H1 (cell line): ENCODE results near the gene CNN3. TPM values are rescaled to one million over a fixed set of nuclear protein-coding genes. Genes with fewer than 3 reads are reported as not detected.

Experiments used
- CHD7 ChIP-seq: fragments of 300-600 bp; sonication (generic); IDR thresholded peaks from 2 replicates; pipeline ENCODE4 v1.7.1; 2012; ENCODE audit warnings: low read length, moderate library complexity, mild to moderate bottlenecking, inconsistent platforms; ENCODE audit not compliant: insufficient replicate concordance
- polyA plus RNA-seq, 7 experiments: library from polyadenylated mRNA; depleted of rRNA in 3 of 7; stranded (reverse) in 5 of 7; unstranded in 2 of 7; fragments of >200 nt in 5 of 7; fragments of 200-250 nt in 2 of 7; gene quantifications; 1 replicate in 5 of 7; 2 replicates in 1 of 7; 4 replicates in 1 of 7; pipeline versions ENCODE4 v1.2.1 to v1.2.3, GENCODE V29; 2011 to 2013; ENCODE audit warnings: missing spikeins in 2 of 7, mixed read lengths in 2 of 7
- total RNA-seq: library from RNA; stranded (reverse); fragmentation: NEBNext Ultra II Directional; extraction: Animal tissue kit (Norgen Biotek cat#: 25700); gene quantifications from 2 replicates; pipeline ENCODE4 v1.2.1, GENCODE V29; 2021

CNN3 gene
- total and polyA plus RNA-seq, 2 of the 8 experiments (the other 6 are each of a cell fraction or from before 2014, with no cell fraction given): 134 to 266 TPM

GRCh38 chr1:94951046-94951445 is 24.1 kb upstream of the CNN3 start (continued):
- TF ChIP-seq CHD7: no peak
